ENCODE measurements around the gene AFF3. TPM values are rescaled to one million over a fixed set of nuclear protein-coding genes. Genes with fewer than 3 reads are reported as not detected.
"Not testable (repeated sequence)": the region's sequence is repeated elsewhere in the genome, so short reads cannot be mapped to it uniquely, and the experiment has no call there.

The AFF3 gene
- total RNA-seq, 1 donor from 2014 or later: 5.7 TPM

- Mint-ChIP-seq H3K4me1 (no peaks in the 10 kb centered on the region), H3K36me3 (ENCODE audit: low read depth) (no peaks in the 10 kb centered on the region), H3K27me3 (no peaks in the 10 kb centered on the region), H3K4me3 (no peak overlapping the region), H3K9me3 (no peaks in the 10 kb centered on the region), H3K27ac (no peak overlapping the region)
- intact Hi-C loops (cut with micrococcal nuclease): no loop called here
- DNase-seq: no peak
Measured at GRCh38 chr2:99789849-99790248, 352.5 kb downstream of the AFF3 start.

GRCh38 chr2:99787769-99788382, 354.5 kb downstream of the AFF3 start:
- no peaks in the 10 kb centered on the region for H3K36me3 Mint-ChIP-seq (ENCODE audit: low read depth)

GRCh38 chr2:99786636-99787390, 355.6 kb downstream of the AFF3 start:
- Mint-ChIP-seq H3K27me3 (no peaks in the 10 kb centered on the region), H3K9me3 (no peaks in the 10 kb centered on the region), H3K4me1 (no peaks in the 10 kb centered on the region), H3K36me3 (ENCODE audit: low read depth) (no peaks in the 10 kb centered on the region), H3K4me3 (no peak overlapping the region), H3K27ac (no peak overlapping the region)
- intact Hi-C loops (cut with micrococcal nuclease): no loop called here
- no peak for DNase-seq

More at GRCh38 chr2:99787769-99788382, 354.5 kb downstream of the AFF3 start:
- Mint-ChIP-seq H3K9me3 (no peaks in the 10 kb centered on the region), H3K27me3 (no peaks in the 10 kb centered on the region), H3K4me3 (no peak overlapping the region), H3K4me1 (no peaks in the 10 kb centered on the region), H3K27ac (no peak overlapping the region)
- intact Hi-C loops (cut with micrococcal nuclease): no loop called here
- no peak for DNase-seq

- no peak overlapping the region for H3K4me3 Mint-ChIP-seq
- H3K9me3 Mint-ChIP-seq: peaks cover 6% of the 10 kb centered on the region
- intact Hi-C loops (cut with micrococcal nuclease): no loop called here
- no peaks in the 10 kb centered on the region for H3K36me3 Mint-ChIP-seq (ENCODE audit: low read depth)
- H3K27ac Mint-ChIP-seq: no peak overlapping the region
- no peaks in the 10 kb centered on the region for H3K27me3 Mint-ChIP-seq
- DNase-seq: no peak
- H3K4me1 Mint-ChIP-seq: no peaks in the 10 kb centered on the region
Measured at GRCh38 chr2:99784946-99785345, 357.4 kb downstream of the AFF3 start.

- H3K4me1 Mint-ChIP-seq: no peaks in the 10 kb centered on the region
- no peaks in the 10 kb centered on the region for H3K36me3 Mint-ChIP-seq (ENCODE audit: low read depth)
- peaks cover 6% of the 10 kb centered on the region for H3K9me3 Mint-ChIP-seq
- H3K27ac Mint-ChIP-seq: no peak overlapping the region
- H3K4me3 Mint-ChIP-seq: no peak overlapping the region
- intact Hi-C loops (cut with micrococcal nuclease): no loop called here
- no peak for DNase-seq
- no peaks in the 10 kb centered on the region for H3K27me3 Mint-ChIP-seq
Measured at GRCh38 chr2:99784282-99784681, 358.1 kb downstream of the AFF3 start.

- no peak overlapping the region for H3K4me3 Mint-ChIP-seq
- peaks cover 6% of the 10 kb centered on the region for H3K9me3 Mint-ChIP-seq
- H3K4me1 Mint-ChIP-seq: no peaks in the 10 kb centered on the region
- DNase-seq: no peak
- intact Hi-C loops (cut with micrococcal nuclease): no loop called here
- no peaks in the 10 kb centered on the region for H3K27me3 Mint-ChIP-seq
- H3K27ac Mint-ChIP-seq: no peak overlapping the region
- no peaks in the 10 kb centered on the region for H3K36me3 Mint-ChIP-seq (ENCODE audit: low read depth)
Measured at GRCh38 chr2:99780276-99780675, 362.1 kb downstream of the AFF3 start.

- intact Hi-C loops (cut with micrococcal nuclease): no loop called here
- Mint-ChIP-seq H3K4me1 (no peaks in the 10 kb centered on the region), H3K27ac (no peak overlapping the region), H3K4me3 (no peak overlapping the region), H3K27me3 (no peaks in the 10 kb centered on the region), H3K36me3 (ENCODE audit: low read depth) (no peaks in the 10 kb centered on the region), H3K9me3 (peaks cover 8% of the 10 kb centered on the region)
- no peak for DNase-seq
Measured at GRCh38 chr2:99779276-99779675, 363.1 kb downstream of the AFF3 start.

- peaks cover 10% of the 10 kb centered on the region for H3K9me3 Mint-ChIP-seq
- no peaks in the 10 kb centered on the region for H3K27me3 Mint-ChIP-seq
- H3K36me3 Mint-ChIP-seq (ENCODE audit: low read depth): no peaks in the 10 kb centered on the region
- H3K27ac Mint-ChIP-seq: no peak overlapping the region
- intact Hi-C loops (cut with micrococcal nuclease): no loop called here
- no peak overlapping the region for H3K4me3 Mint-ChIP-seq
- DNase-seq: no peak
- H3K4me1 Mint-ChIP-seq: no peaks in the 10 kb centered on the region
Measured at GRCh38 chr2:99777656-99778290, 364.6 kb downstream of the AFF3 start.

GRCh38 chr2:99776906-99777646, 365.3 kb downstream of the AFF3 start:
- Mint-ChIP-seq H3K36me3 (ENCODE audit: low read depth) (no peaks in the 10 kb centered on the region), H3K4me1 (no peaks in the 10 kb centered on the region), H3K27me3 (no peaks in the 10 kb centered on the region), H3K4me3 (no peak overlapping the region), H3K9me3 (peaks cover 10% of the 10 kb centered on the region), H3K27ac (no peak overlapping the region)
- DNase-seq: no peak
- intact Hi-C loops (cut with micrococcal nuclease): no loop called here

- no peak overlapping the region for H3K4me3 Mint-ChIP-seq
- H3K36me3 Mint-ChIP-seq (ENCODE audit: low read depth): no peaks in the 10 kb centered on the region
- peaks cover 10% of the 10 kb centered on the region for H3K9me3 Mint-ChIP-seq
- DNase-seq: no peak
- H3K4me1 Mint-ChIP-seq: no peaks in the 10 kb centered on the region
- H3K27me3 Mint-ChIP-seq: no peaks in the 10 kb centered on the region
- no peak overlapping the region for H3K27ac Mint-ChIP-seq
- intact Hi-C loops (cut with micrococcal nuclease): no loop called here
Measured at GRCh38 chr2:99776206-99776905, 366.0 kb downstream of the AFF3 start.

GRCh38 chr2:99775585-99775984, 366.8 kb downstream of the AFF3 start:
- no peaks in the 10 kb centered on the region for H3K36me3 Mint-ChIP-seq (ENCODE audit: low read depth)
- H3K9me3 Mint-ChIP-seq: peaks cover 11% of the 10 kb centered on the region
- no peaks in the 10 kb centered on the region for H3K27me3 Mint-ChIP-seq
- no peak overlapping the region for H3K4me3 Mint-ChIP-seq
- H3K4me1 Mint-ChIP-seq: no peaks in the 10 kb centered on the region
- intact Hi-C loops (cut with micrococcal nuclease): no loop called here
- no peak overlapping the region for H3K27ac Mint-ChIP-seq
- DNase-seq: no peak

- H3K27me3 Mint-ChIP-seq; H3K36me3 Mint-ChIP-seq (ENCODE audit: low read depth); H3K27ac Mint-ChIP-seq; intact Hi-C loops (cut with micrococcal nuclease); DNase-seq; H3K4me1 Mint-ChIP-seq; H3K4me3 Mint-ChIP-seq: not testable (repeated sequence)
- H3K9me3 Mint-ChIP-seq: peaks cover 14% of the 10 kb centered on the region
Measured at GRCh38 chr2:99773642-99774041, 368.7 kb downstream of the AFF3 start.

- Mint-ChIP-seq H3K27ac (no peak overlapping the region), H3K4me3 (no peak overlapping the region)
Measured at GRCh38 chr2:99772591-99773331, 369.6 kb downstream of the AFF3 start.

More at GRCh38 chr2:99772591-99773331, 369.6 kb downstream of the AFF3 start:
- no peak for DNase-seq
- Mint-ChIP-seq H3K27me3 (no peaks in the 10 kb centered on the region), H3K36me3 (ENCODE audit: low read depth) (no peaks in the 10 kb centered on the region), H3K9me3 (peaks cover 16% of the 10 kb centered on the region), H3K4me1 (no peaks in the 10 kb centered on the region)
- intact Hi-C loops (cut with micrococcal nuclease): no loop called here
